Epithelial cell of umbilical artery (primary cell): ENCODE results near the gene LRRN4CL. TPM values are rescaled to one million over a fixed set of nuclear protein-coding genes. Genes with fewer than 3 reads are reported as not detected.

Source experiments
- total RNA-seq: library from RNA; depleted of rRNA; stranded (reverse); fragments of >200 nt; gene quantifications from 2 replicates; pipeline ENCODE4 v1.2.3, GENCODE V29; 2014

The LRRN4CL gene
- total RNA-seq, result under 0.01 and 0.30 TPM in 2 replicates

DNA sequence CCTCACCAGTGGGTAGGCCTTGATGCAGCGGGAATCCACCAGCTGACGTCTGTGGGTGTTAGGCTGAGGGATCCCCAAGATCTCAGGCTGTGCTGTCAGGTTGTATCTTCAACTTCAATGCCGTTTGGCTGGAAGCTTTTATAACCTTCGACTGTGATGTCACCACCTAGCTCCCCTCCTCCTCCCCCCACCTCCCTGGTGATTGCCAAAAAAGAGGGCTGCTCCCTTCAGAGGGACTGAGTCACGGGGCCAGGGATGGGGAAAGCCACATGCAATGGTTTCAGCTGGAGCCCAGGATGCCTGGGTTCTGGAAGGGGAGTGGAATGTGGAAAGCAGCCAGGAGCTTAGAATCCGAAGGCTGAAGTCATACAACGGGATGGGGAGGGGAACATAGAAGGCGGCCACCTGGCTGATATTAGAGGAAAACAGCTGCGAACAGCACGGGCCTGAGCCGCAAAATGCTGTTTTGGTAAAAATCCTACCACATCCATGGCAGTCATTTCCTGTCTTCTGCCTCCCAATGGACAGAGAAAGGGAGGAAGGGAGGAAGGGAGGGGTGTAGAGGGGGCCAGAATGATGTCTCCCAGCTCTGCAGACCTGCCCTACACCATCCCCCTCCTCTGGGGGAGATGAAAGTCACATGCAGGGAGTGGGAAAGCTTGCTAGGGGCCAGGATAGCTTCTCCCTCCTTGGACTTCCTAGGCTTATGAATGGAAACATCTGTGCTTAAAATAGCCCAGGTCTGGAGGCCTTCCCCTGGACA is at the start of gene LRRN4CL:
LRRN4CL (minus strand) TSS at position 110 of the 763 bp plus-strand sequence. CDS start 1,022 bp downstream, outside the sequence.

DNA sequence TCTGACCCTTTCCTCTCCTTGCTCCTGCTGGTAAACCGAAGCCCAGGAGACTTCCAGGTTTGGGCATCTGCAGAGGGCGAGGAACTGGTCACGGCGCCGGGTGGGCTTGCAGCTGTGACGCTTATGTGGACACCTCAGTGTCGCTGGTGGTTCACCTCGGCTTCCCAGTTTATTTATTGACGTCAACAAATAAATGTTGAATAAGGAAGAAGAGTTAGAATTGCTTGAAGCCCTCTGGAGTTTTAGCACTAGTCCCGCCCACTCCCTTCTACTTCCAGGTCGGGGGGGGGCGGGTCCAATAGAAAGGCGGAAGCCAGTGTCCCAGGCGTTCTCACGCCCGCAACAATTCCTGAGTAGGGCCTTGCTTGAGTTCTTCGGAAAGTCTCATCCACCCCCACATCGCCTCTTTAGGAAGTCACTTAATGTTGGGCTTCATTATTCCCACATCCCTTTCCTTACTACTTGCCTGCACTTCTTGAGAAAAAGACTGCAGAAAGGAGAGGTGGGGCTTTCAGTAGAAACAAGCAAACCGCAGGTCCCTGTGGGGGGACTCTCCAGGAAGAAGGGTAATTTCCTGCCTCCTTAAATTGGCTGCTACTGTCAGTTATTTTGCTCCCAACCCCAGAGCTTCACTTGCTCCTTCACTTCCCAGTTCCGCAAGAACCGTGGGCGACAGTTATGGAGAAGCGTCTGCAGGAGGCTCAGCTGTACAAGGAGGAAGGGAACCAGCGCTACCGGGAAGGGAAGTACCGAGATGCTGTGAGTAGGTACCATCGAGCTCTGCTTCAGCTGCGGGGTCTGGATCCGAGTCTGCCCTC is 39.0 kb upstream of the LRRN4CL start, which contains the start of gene TTC9C:
TTC9C (plus strand) TSS at position 316 of the 818 bp plus-strand sequence; CDS start at position 679, 363 bp downstream.

DNA sequence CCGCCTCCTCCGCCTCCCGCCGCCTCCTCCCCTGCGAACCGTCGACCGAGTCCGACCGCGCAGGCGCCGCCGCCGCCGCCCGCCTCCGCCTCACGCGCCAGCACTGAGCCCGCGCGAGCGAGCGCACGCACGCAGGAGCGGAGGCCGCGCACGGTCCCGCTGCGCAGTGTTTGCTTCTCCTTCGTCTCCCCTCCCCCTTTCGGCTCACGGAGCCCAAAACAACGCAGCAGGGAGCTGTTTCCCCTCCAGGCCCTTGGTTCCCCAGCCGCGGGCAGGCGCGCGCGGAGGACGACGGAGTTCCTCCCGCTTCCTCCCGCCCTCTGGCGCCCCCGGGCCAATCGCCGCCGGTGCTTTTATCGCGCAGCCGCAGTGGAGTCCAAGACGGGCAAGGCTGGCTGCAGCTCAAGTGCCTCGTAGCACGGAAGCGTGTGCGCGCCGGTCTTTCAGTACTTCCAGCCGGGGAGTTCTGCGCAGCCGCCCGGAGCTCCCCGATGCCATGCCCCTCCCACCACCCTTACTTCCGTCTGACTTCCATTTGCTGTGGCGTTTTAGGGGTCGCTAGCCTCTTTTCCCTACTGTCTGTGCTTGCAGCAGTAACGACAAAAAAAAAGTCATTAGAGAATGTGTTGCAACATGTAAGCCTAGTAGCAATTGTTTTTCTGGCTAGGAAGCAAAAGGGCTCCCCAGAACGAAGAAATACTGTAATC is 38.0 kb upstream of the LRRN4CL start, which contains the start of gene HNRNPUL2:
HNRNPUL2 (minus strand) TSS at position 293 of the 707 bp plus-strand sequence. CDS start 301 bp downstream, outside the sequence.

DNA sequence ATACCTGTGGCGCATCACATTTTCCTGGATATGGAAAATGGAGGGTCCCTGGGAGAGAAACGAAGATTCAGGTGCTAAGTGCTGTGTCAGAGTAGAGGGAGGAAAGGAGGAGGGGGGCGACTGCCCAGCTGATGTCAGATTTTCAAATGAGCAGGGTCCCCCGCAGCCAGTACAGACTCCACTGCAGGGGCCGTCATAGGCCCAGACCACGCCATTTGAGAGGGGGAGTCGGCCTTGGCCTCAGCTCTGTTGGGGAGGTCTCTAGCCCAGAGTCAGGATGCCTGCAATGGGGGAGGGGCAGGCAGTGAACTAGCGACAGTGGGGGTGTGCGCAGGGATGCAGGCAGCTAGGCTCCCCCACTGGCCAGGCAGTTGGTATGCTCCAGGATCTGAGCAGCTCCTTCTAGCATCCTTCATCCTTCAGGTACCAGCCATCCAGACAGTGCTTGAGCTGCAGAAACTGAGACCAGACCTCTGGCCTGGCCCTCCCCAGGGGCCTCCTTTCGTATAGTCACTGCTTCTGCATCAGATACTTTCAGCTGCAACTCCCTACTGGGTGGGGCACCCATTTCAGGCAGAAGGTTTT is 18.0 kb upstream of the LRRN4CL start, which contains the start of the genes BSCL2 and GNG3:
BSCL2 (minus strand) TSS at position 148 of the 585 bp plus-strand sequence. CDS start 229 bp downstream, outside the sequence.
GNG3 (plus strand) TSS at position 400 of the 585 bp plus-strand sequence. CDS start 620 bp downstream, outside the sequence.

DNA sequence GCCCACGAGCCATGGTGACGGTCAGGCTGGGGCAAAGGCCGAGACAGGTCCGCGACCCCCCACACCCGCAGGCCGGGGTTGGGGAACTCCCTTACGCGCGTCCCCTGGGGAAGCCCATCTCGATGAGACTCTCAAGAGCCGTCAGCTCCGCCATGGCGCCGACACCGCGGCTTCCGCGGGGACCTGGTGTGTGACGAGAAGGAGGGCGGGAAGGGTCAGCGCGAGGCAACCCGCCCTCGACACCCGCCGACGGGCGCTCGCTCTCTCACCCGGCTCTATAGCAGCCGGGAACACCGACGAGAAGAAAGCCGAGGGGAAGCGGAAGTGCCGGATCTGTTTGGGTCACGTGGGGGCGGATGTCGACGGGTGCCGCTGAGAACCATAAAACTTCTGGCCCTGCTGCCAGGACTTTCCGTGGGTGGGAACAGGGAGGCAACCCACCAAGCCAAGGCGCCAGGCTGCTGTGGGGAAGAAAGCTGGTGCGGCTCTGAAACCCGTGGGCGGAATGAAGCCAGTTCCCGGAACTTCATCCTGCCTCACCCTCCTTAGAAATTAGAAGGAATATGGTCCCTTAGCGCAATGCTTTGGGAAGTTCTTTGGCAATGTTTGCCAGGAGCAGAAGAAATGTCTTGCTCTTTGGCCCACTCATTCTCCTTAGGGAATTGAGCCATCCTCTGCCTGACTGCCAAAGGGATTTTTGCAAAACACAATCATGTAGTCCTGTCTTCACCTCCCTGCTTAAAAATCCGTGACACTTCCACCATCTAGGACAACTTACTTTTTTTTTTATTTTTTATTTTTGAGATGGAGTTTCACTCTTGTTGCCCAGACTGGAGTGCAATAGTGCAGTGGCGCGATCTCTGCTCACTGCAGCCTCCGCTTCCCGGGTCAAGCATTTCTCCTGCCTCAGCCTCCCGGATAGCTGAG is 10.3 kb downstream of the LRRN4CL start, which contains the start of gene UBXN1:
UBXN1 (minus strand) TSS at position 304 of the 927 bp plus-strand sequence; CDS start at position 154, 150 bp downstream.

DNA sequence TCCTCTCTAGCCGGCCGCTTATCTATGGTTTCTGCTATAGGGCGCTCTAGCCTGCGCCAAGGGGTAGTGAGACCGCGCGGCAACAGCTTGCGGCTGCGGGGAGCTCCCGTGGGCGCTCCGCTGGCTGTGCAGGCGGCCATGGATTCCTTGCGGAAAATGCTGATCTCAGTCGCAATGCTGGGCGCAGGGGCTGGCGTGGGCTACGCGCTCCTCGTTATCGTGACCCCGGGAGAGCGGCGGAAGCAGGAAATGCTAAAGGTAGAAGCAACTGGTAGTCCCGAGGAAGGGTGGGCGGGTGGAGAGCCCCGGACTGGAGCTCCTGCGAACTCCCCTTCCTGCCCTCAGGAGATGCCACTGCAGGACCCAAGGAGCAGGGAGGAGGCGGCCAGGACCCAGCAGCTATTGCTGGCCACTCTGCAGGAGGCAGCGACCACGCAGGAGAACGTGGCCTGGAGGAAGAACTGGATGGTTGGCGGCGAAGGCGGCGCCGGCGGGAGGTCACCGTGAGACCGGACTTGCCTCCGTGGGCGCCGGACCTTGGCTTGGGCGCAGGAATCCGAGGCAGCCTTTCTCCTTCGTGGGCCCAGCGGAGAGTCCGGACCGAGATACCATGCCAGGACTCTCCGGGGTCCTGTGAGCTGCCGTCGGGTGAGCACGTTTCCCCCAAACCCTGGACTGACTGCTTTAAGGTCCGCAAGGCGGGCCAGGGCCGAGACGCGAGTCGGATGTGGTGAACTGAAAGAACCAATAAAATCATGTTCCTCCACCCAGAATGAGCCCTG is 17.5 kb downstream of the LRRN4CL start, which contains the start of the genes LBHD1 and UQCC3:
LBHD1 (minus strand) TSS at position 660 of the 782 bp plus-strand sequence. CDS start 2,236 bp downstream, outside the sequence.
UQCC3 (plus strand) TSS at position 66 of the 782 bp plus-strand sequence; CDS start at position 139, 73 bp downstream.

DNA sequence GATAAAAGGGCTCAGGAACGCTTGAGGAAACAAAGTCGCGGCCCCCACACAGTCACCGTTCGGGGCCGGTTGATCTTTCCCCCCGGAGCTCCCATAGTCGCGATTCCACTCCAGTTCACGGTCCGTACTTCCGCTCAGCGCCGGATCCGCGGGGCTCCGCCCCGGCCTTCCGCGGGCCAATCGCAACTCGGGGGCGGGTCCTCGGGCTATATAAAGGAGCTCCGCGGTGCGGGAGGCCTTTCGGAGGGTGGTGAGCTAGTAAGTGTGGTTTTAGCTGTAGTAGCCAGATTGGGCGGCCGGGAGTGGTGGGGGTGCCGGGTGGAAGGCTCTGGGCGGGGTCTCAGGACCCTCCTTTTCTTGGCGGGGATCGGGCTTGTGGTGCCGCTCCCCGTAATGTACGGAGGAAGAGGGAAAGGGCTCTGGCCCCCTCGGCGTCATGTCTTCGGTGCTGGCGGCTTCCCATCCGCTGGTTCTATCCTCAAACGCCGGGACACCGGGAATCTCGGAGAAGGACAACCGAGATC is 24.2 kb downstream of the LRRN4CL start, which contains the start of the genes C11orf98 and CSKMT:
C11orf98 (minus strand) TSS at position 136 of the 524 bp plus-strand sequence; CDS start at position 95, 41 bp downstream.
CSKMT (plus strand) TSS at position 238 of the 524 bp plus-strand sequence. CDS start 568 bp downstream, outside the sequence.

DNA sequence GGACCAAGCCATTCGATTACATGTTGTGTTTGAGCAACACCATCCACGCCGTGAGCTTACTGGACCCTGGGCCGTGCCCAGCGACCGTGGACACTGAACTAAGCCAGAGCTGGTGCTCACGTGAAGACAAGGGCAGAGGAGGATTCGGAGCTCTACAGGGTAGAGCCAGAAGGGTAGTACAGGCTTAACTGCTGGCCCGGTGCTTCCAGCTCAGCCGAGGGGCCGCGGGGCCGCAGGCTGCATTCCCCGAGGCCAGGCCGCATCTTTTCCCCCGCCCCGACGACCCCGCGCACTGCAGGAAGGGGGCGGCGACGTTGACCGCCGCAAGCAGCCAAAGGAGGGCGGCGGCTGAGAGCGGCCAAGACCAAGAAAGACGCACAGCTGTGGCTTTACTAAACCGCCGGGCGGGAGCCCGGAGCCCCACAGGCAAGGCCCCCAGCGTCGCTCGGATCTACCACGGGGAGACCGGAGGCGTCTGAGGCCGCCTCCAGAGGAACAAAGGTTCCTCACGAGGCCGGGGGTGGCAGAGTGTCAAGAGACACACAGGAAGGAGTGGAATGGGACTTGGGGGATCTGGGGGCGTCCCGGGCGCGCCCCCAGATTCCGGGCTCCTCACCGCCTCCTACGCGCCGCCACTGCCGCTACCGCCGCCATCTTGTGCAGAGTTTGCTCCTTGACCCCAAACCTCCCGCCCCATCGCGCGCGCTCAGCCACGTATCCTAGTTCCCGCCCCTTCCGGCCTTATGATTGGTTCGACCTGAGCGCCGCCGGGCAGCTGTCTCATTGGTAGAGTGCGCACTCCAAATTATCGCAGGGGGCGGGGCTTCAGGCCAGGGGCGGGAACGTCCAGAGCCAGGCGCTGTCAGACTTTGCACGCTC is 43.1 kb downstream of the LRRN4CL start, which contains the start of gene GANAB:
GANAB (minus strand) TSS at position 668 of the 879 bp plus-strand sequence; CDS start at position 654, 14 bp downstream.

Other genes with a start within 250 kb of the LRRN4CL start
- 274 and 293 TPM in 2 replicates for gene AHNAK, start 142.7 kb downstream of the LRRN4CL start, total RNA-seq
- gene EEF1G, start 115.6 kb downstream of the LRRN4CL start, total RNA-seq, result 1,044 and 1,412 TPM in 2 replicates
- gene TUT1, start 98.0 kb downstream of the LRRN4CL start, total RNA-seq, result 6.8 and 13.5 TPM in 2 replicates
- gene MTA2, start 87.7 kb downstream of the LRRN4CL start, total RNA-seq, result 186 and 207 TPM in 2 replicates
- gene EML3, start 76.8 kb downstream of the LRRN4CL start, total RNA-seq, result 27.3 and 30.1 TPM in 2 replicates
- gene ROM1, start 76.3 kb downstream of the LRRN4CL start, total RNA-seq, result 5.3 and 5.8 TPM in 2 replicates
- gene B3GAT3, start 67.5 kb downstream of the LRRN4CL start, total RNA-seq, result 20.1 and 28.7 TPM in 2 replicates
- gene GANAB, start 42.9 kb downstream of the LRRN4CL start, total RNA-seq, result 213 and 230 TPM in 2 replicates
- gene INTS5, start 36.2 kb downstream of the LRRN4CL start, total RNA-seq, result 22.8 and 24.4 TPM in 2 replicates
- 38.7 and 44.4 TPM in 2 replicates for gene C11orf98, start 24.3 kb downstream of the LRRN4CL start, total RNA-seq
- 3.6 and 13.3 TPM in 2 replicates for gene CSKMT, start 24.2 kb downstream of the LRRN4CL start, total RNA-seq
- gene UQCC3, start 17.9 kb downstream of the LRRN4CL start, total RNA-seq, result 9.7 and 11.2 TPM in 2 replicates
- gene LBHD1, start 17.3 kb downstream of the LRRN4CL start, total RNA-seq, result 4.2 and 5.5 TPM in 2 replicates
- gene UBXN1, start 10.5 kb downstream of the LRRN4CL start, total RNA-seq, result 137 and 210 TPM in 2 replicates
- 20.2 and 24.0 TPM in 2 replicates for gene BSCL2, start 17.9 kb upstream of the LRRN4CL start, total RNA-seq
- 0.32 TPM in 1 of 2 replicates, not detected in the other for gene GNG3, start 18.1 kb upstream of the LRRN4CL start, total RNA-seq
- gene HNRNPUL2, start 37.9 kb upstream of the LRRN4CL start, total RNA-seq, result 5.8 and 11.9 TPM in 2 replicates
- 34.4 and 38.9 TPM in 2 replicates for gene TTC9C, start 39.0 kb upstream of the LRRN4CL start, total RNA-seq
- 10.9 and 11.4 TPM in 2 replicates for gene ZBTB3, start 64.6 kb upstream of the LRRN4CL start, total RNA-seq
- gene POLR2G, start 72.0 kb upstream of the LRRN4CL start, total RNA-seq, result 86.7 and 113 TPM in 2 replicates
- gene TAF6L, start 81.9 kb upstream of the LRRN4CL start, total RNA-seq, result 19.8 and 26.7 TPM in 2 replicates
- gene TMEM179B, start 97.9 kb upstream of the LRRN4CL start, total RNA-seq, result 22.5 and 26.6 TPM in 2 replicates
- gene TMEM223, start 102.5 kb upstream of the LRRN4CL start, total RNA-seq, result 13.4 and 21.8 TPM in 2 replicates
- gene NXF1, start 115.9 kb upstream of the LRRN4CL start, total RNA-seq, result 16.6 and 26.3 TPM in 2 replicates
- 27.7 and 36.1 TPM in 2 replicates for gene STX5, start 142.5 kb upstream of the LRRN4CL start, total RNA-seq
- not detected in 2 replicates for gene TEX54, start 143.3 kb upstream of the LRRN4CL start, total RNA-seq
- 70.8 and 74.3 TPM in 2 replicates for gene WDR74, start 150.1 kb upstream of the LRRN4CL start, total RNA-seq
- gene SLC3A2, start 191.4 kb upstream of the LRRN4CL start, total RNA-seq, result 146 and 249 TPM in 2 replicates
- gene CHRM1, start 231.8 kb upstream of the LRRN4CL start, total RNA-seq, result not detected in 2 replicates